ENCODE data around the gene RASGEF1B. TPM values are rescaled to one million over a fixed set of nuclear protein-coding genes. Genes with fewer than 3 reads are reported as not detected.

The RASGEF1B gene
- total and polyA plus RNA-seq, 4 donors = 8.9 to 57.4 (median 32.1) TPM

GRCh38 chr4:81449015-81449414 lies 22.7 kb downstream of the RASGEF1B start:
- WGBS = 94% methylated on average over 6 of the region's 6 CpGs
- Histone ChIP-seq H3K4me1 (ENCODE audit: control insufficient read depth in 4 of 4, insufficient read depth in 4 of 4, low read length in 3 of 4) (peaks cover 0 to 26% (median 17%) of the 10 kb centered on the region in 4 donors), H3K9me3 (ENCODE audit: control insufficient read depth in 4 of 4, low read length in 3 of 4) (no peaks in the 10 kb centered on the region), H3K36me3 (ENCODE audit: control insufficient read depth in 4 of 4, insufficient read depth in 3 of 4, low read depth in 1 of 4, low read length in 3 of 4) (peaks cover 9 to 81% (median 71%) of the 10 kb centered on the region in 4 donors), H3K4me3 (ENCODE audit: low read depth in 1 of 3, low read length in 3 of 3) (no peak overlapping the region), H3K27ac (ENCODE audit: low read depth in 1 of 2, low read length in 2 of 2) (peak overlapping the region in 1 of 2 donors; percentile 64), H3K27me3 (ENCODE audit: control insufficient read depth in 4 of 4, insufficient read depth in 4 of 4, low read length in 3 of 4) (no peaks in the 10 kb centered on the region), H3K9ac (ENCODE audit: low read depth in 1 of 2, low read length in 2 of 2) (no peak overlapping the region)
- no peak for DNase-seq (ENCODE audit: low spot score)
- TF ChIP-seq HNF4G (IDR thresholded peaks at IDR 0.05) = no peak
- no peak for TF ChIP-seq FOXA2 (IDR thresholded peaks at IDR 0.05)
- no peak for TF ChIP-seq ATF3 (IDR thresholded peaks at IDR 0.05)
- no peak for TF ChIP-seq EGR1 (IDR thresholded peaks at IDR 0.05; ENCODE audit: low read depth in 2 of 2)
- no peak for TF ChIP-seq RAD21 (IDR thresholded peaks at IDR 0.05)
- TF ChIP-seq JUND (IDR thresholded peaks at IDR 0.05) = no peak
- no peak for TF ChIP-seq TAF1 (conservative IDR thresholded peaks at IDR 0.05)

GRCh38 chr4:81447566-81448229 lies 24.0 kb downstream of the RASGEF1B start:
- peaks cover 7 to 81% (median 70%) of the 10 kb centered on the region in 4 donors for H3K36me3 ChIP-seq (ENCODE audit: control insufficient read depth in 4 of 4, insufficient read depth in 3 of 4, low read depth in 1 of 4, low read length in 3 of 4)
- H3K9ac ChIP-seq (ENCODE audit: low read depth in 1 of 2, low read length in 2 of 2) = no peak overlapping the region
- no peak overlapping the region for H3K4me3 ChIP-seq (ENCODE audit: low read depth in 1 of 3, low read length in 3 of 3)
- TF ChIP-seq HNF4A (conservative IDR thresholded peaks at IDR 0.05) (peak; percentile 3 to 20), CTCF (IDR thresholded peaks at IDR 0.05; ENCODE audit: low read depth, low read length, missing input control) (no peak)
- no peak for DNase-seq (ENCODE audit: low spot score)
- H3K27me3 ChIP-seq (ENCODE audit: control insufficient read depth in 4 of 4, insufficient read depth in 4 of 4, low read length in 3 of 4) = no peaks in the 10 kb centered on the region
- H3K4me1 ChIP-seq (ENCODE audit: control insufficient read depth in 4 of 4, insufficient read depth in 4 of 4, low read length in 3 of 4) = peaks cover 1 to 26% (median 17%) of the 10 kb centered on the region in 4 donors
- H3K9me3 ChIP-seq (ENCODE audit: control insufficient read depth in 4 of 4, low read length in 3 of 4) = no peaks in the 10 kb centered on the region
- H3K27ac ChIP-seq (ENCODE audit: low read depth in 1 of 2, low read length in 2 of 2) = peak overlapping the region; percentile 51 to 64
- WGBS = 52% methylated on average over 10 of the region's 10 CpGs

- 86% methylated on average over 1 of the region's 1 CpG for WGBS
- Histone ChIP-seq H3K4me1 (ENCODE audit: control insufficient read depth in 4 of 4, insufficient read depth in 4 of 4, low read length in 3 of 4) (peaks cover 1 to 26% (median 17%) of the 10 kb centered on the region in 4 donors), H3K9me3 (ENCODE audit: control insufficient read depth in 4 of 4, low read length in 3 of 4) (no peaks in the 10 kb centered on the region), H3K4me3 (ENCODE audit: low read depth in 1 of 3, low read length in 3 of 3) (no peak overlapping the region), H3K36me3 (ENCODE audit: control insufficient read depth in 4 of 4, insufficient read depth in 3 of 4, low read depth in 1 of 4, low read length in 3 of 4) (peaks cover 9 to 81% (median 71%) of the 10 kb centered on the region in 4 donors), H3K27me3 (ENCODE audit: control insufficient read depth in 4 of 4, insufficient read depth in 4 of 4, low read length in 3 of 4) (no peaks in the 10 kb centered on the region), H3K9ac (ENCODE audit: low read depth in 1 of 2, low read length in 2 of 2) (no peak overlapping the region), H3K27ac (ENCODE audit: low read depth in 1 of 2, low read length in 2 of 2) (peak overlapping the region; percentile 6 to 39)
- DNase-seq (ENCODE audit: low spot score) = no peak
- peak; percentile 44 for TF ChIP-seq NR2F2 (IDR thresholded peaks at IDR 0.05)
- no peak for TF ChIP-seq FOXA1 (IDR thresholded peaks at IDR 0.05)
Measured at GRCh38 chr4:81446634-81447033, 25.1 kb downstream of the RASGEF1B start.

- TF ChIP-seq RXRA (IDR thresholded peaks at IDR 0.05) (no peak), JUND (IDR thresholded peaks at IDR 0.05) (no peak), ZBTB33 (IDR thresholded peaks at IDR 0.05) (no peak), FOXA1 (IDR thresholded peaks at IDR 0.05) (no peak)
- Histone ChIP-seq H3K27ac (ENCODE audit: low read depth in 1 of 2, low read length in 2 of 2) (no peak overlapping the region), H3K27me3 (ENCODE audit: control insufficient read depth in 4 of 4, insufficient read depth in 4 of 4, low read length in 3 of 4) (no peaks in the 10 kb centered on the region), H3K4me1 (ENCODE audit: control insufficient read depth in 4 of 4, insufficient read depth in 4 of 4, low read length in 3 of 4) (peaks cover 1 to 26% (median 17%) of the 10 kb centered on the region in 4 donors), H3K4me3 (ENCODE audit: low read depth in 1 of 3, low read length in 3 of 3) (no peak overlapping the region), H3K9ac (ENCODE audit: low read depth in 1 of 2, low read length in 2 of 2) (no peak overlapping the region), H3K36me3 (ENCODE audit: control insufficient read depth in 4 of 4, insufficient read depth in 3 of 4, low read depth in 1 of 4, low read length in 3 of 4) (peaks cover 10 to 89% (median 74%) of the 10 kb centered on the region in 4 donors), H3K9me3 (ENCODE audit: control insufficient read depth in 4 of 4, low read length in 3 of 4) (no peaks in the 10 kb centered on the region)
- 92% methylated on average over 5 of the region's 5 CpGs for WGBS
- no peak for DNase-seq (ENCODE audit: low spot score)
Measured at GRCh38 chr4:81445196-81445595, 26.5 kb downstream of the RASGEF1B start.

Measured in liver (tissue), 9 donors.